ENCODE measurements around the gene GTPBP4. TPM values are rescaled to one million over a fixed set of nuclear protein-coding genes. Genes with fewer than 3 reads are reported as not detected.

GTPBP4 gene
- total and polyA plus RNA-seq, 11 donors = 13.3 to 52.0 (median 28.8) TPM

DNA sequence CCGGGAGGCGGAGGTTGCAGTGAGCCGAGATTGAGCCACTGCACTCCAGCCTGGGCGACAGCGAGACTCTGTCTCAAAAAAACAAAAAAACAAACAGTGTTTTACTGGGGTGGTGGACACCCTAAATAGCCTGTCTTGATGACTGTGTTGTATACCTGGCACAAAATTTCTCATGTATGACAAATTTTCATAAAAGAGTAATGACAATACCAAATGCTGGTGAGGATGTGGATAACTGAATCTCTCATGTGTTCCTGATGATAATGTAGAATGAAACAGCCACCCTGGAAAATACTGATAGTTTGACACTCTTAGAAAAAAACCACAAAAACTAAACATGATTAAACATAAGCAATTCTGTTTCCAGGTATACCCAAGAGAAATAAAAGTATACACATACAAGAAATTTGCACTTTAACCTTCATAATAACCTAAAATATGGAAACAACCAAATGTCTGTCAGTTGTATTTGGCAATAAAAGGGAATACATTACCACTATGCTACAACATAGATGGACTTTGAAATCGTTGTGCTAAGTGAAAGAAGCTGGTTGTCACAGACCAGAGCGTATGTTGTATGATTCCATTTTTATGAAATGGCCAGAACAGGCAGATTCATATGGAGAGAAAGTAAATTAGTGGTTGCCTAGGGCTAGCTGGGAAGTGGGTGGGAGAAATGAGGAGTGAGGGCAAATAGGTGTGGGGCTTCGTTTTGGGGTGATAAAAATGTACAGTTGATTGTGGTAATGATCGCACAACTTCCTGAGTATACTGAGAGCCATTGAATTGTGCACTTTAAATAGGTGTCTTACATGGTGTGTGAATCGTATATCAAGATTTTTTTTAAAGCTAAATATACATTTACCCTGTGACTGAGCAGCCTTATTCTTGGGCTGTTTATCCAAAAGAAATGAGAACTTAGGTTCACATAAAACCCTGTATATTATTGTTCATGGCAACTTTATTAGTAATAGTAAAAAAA lies 80.4 kb downstream of the GTPBP4 start:
- DNase-seq (no peak), ATAC-seq (no peak)
- 85 to 91% (median 91%) methylated on average over 10 of the region's 10 CpGs for WGBS, 4 donors
- H3K27me3 ChIP-seq = no peaks in the 10 kb centered on the region
- peaks cover 0 to 27% (median 20%) of the 10 kb centered on the region in 9 donors for H3K36me3 ChIP-seq
- no peak overlapping the region for H3K27ac ChIP-seq
- H3K4me3 ChIP-seq = no peak overlapping the region
- H3K9me3 ChIP-seq = no peaks in the 10 kb centered on the region
- intact Hi-C loops (cut with DNase I) = no loop called here
- TF ChIP-seq POLR2A (IDR thresholded peaks at IDR 0.05) = no peak
- no peak for TF ChIP-seq CTCF (IDR thresholded peaks at IDR 0.05)
- H3K4me1 ChIP-seq = peaks cover 0 to 17% (median 6%) of the 10 kb centered on the region in 12 donors

Other genes starting within 250 kb of the GTPBP4 start
- 10 to 100 TPM; 26.8 to 81.1 (median 64.8) TPM for gene LARP4B, start 56.7 kb upstream of the GTPBP4 start, total RNA-seq
- gene LARP4B, start 56.7 kb upstream of the GTPBP4 start, polyA plus RNA-seq = 10 to 100 TPM; 20.1 to 23.1 TPM
- gene IDI2, start 37.4 kb downstream of the GTPBP4 start, total RNA-seq = under 1 TPM in 6 of 9 donors, not detected in 3; 0.18 to 0.72 (median 0.31) TPM
- gene IDI2, start 37.4 kb downstream of the GTPBP4 start, polyA plus RNA-seq = under 1 TPM in 1 of 2 donors, not detected in 1; 0.19 TPM
- 10 to 100 TPM; 13.7 to 29.8 (median 18.4) TPM for gene IDI1, start 60.7 kb downstream of the GTPBP4 start, total RNA-seq
- gene IDI1, start 60.7 kb downstream of the GTPBP4 start, polyA plus RNA-seq = 10 to 100 TPM in 1 of 2 donors, 1 to 10 TPM in 1; 9.1 to 44.8 TPM
- 10 to 100 TPM; 22.6 to 43.3 (median 30.7) TPM for gene WDR37, start 68.0 kb downstream of the GTPBP4 start, total RNA-seq
- 10 to 100 TPM in 1 of 2 donors, 1 to 10 TPM in 1; 8.4 to 16.0 TPM for gene WDR37, start 68.0 kb downstream of the GTPBP4 start, polyA plus RNA-seq